Psoas muscle (tissue), 8 donors: ENCODE results near the gene FADS3. TPM values are rescaled to one million over a fixed set of nuclear protein-coding genes. Genes with fewer than 3 reads are reported as not detected.

ENCODE experiments used
- ATAC-seq, 4 donors: fragments of 200-7000 bp; cut with Tn5 transposase; one replicate each; pipeline ENCODE4 v1.9.1; 2020; ENCODE audit warnings: moderate library complexity in 3 of 4, mild to moderate bottlenecking in 2 of 4
- DNase-seq, 2 donors: peaks; one replicate each; pipeline ENCODE4 v3.0.0-alpha.2; 2020
- H3K27ac ChIP-seq: fragments of 200-600 bp; one replicate; pipeline ENCODE4 v1.8.0; 2022
- H3K27me3 ChIP-seq, 3 donors: fragments of 200-600 bp in 1 of 3; one replicate each; pipeline versions ENCODE4 v1.6.1 to v1.8.0; 2013 to 2022; ENCODE audit warnings: low read length in 2 of 3, mild to moderate bottlenecking in 2 of 3, moderate library complexity in 1 of 3; ENCODE audit not compliant: insufficient read depth in 3 of 3
- H3K36me3 ChIP-seq, 2 donors: fragments of 200-600 bp in 1 of 2; one replicate each; pipeline versions ENCODE4 v1.6.1 to v1.8.0; 2013 to 2022; ENCODE audit warnings: low read depth in 1 of 2, mild to moderate bottlenecking in 1 of 2, moderate library complexity in 1 of 2; ENCODE audit not compliant: insufficient read depth in 1 of 2
- H3K4me1 ChIP-seq: fragments of 200-600 bp; one replicate; pipeline ENCODE4 v1.8.0; 2022
- H3K4me3 ChIP-seq: fragments of 200-600 bp; one replicate; pipeline ENCODE4 v1.8.0; 2022; ENCODE audit warnings: mild to moderate bottlenecking
- H3K9me3 ChIP-seq: fragments of 200-600 bp; one replicate; pipeline ENCODE4 v1.8.0; 2022
- CTCF ChIP-seq: fragments of 200-600 bp; IDR thresholded peaks from one replicate; pipeline ENCODE4 v1.8.0; 2022; ENCODE audit warnings: antibody characterized with exemption
- WGBS, 3 donors: extraction: QIAGEN DNeasy Blood & Tissue Kit; methylation state at CpG; one replicate each; pipeline versions ENCODE4 v1.1.6 to v1.1.7; 2013; 5-methylcytosine and 5-hydroxymethylcytosine counted together
- intact Hi-C, 2 donors: fragments of 100-400 bp; cut with DNase I; formaldehyde crosslinking; loops; one replicate each; pipeline versions ENCODE4 v1.11.0 to v1.14.2; 2022
- polyA plus RNA-seq, 3 donors: library from polyadenylated mRNA; stranded (reverse); fragments of 200-250 nt; gene quantifications; one replicate each; pipeline ENCODE4 v1.2.3, GENCODE V29; 2013
- total RNA-seq, 4 donors: library from RNA; stranded (reverse); fragmentation: NEBNext Ultra II Directional in 2 of 4; extraction: Animal tissue kit (Norgen Biotek cat#: 25700) in 2 of 4; gene quantifications; one replicate each; pipeline versions ENCODE4 v1.2.1 to v1.2.4, GENCODE V29; 2021 to 2023
- donor health status: healthy with polysubstance abuse.
- donor health status: DM: no; HTN: no; CAD: no; lungs with moderate emphysema.
- donor health status: Bipolar disorder and iron deficiency.
- donor health status: healthy.
- donor health status: DM: yes; HTN: yes; CAD: no.
- donor health status: DM: no; HTN: no; CAD: no.
- donor health status: DM: no; HTN: no; CAD: no.
- donor health status: DM: yes; HTN: yes; CAD: no.

FADS3 gene
- total and polyA plus RNA-seq, 7 donors = 26.5 to 392 (median 53.9) TPM

- no peaks in the 10 kb centered on the region for H3K9me3 ChIP-seq
- ATAC-seq (no peak), DNase-seq (no peak)
- intact Hi-C loops = no loop called here
- H3K27ac ChIP-seq = no peak overlapping the region
- H3K4me1 ChIP-seq = no peaks in the 10 kb centered on the region
- WGBS, 3 donors = 82 to 89% (median 88%) methylated on average over 18 of the region's 18 CpGs
- no peak overlapping the region for H3K4me3 ChIP-seq
- H3K36me3 ChIP-seq = no peaks in the 10 kb centered on the region
- TF ChIP-seq CTCF = no peak
- peaks cover 0 to 12% (median 0%) of the 10 kb centered on the region in 3 donors for H3K27me3 ChIP-seq
These were observed 43.3 kb downstream of the FADS3 start for GRCh38 chr11:61847914-61848581.

- intact Hi-C loops = no loop called here
- DNase-seq (no peak), ATAC-seq (peak in 2 of 4 donors; percentile 38 to 41)
- 57 to 67% (median 60%) methylated on average over 10 of the region's 10 CpGs for WGBS, 3 donors
- H3K27ac ChIP-seq = no peak overlapping the region
- H3K4me1 ChIP-seq = no peaks in the 10 kb centered on the region
- peaks cover 0 to 6% (median 0%) of the 10 kb centered on the region in 3 donors for H3K27me3 ChIP-seq
- no peaks in the 10 kb centered on the region for H3K9me3 ChIP-seq
- no peaks in the 10 kb centered on the region for H3K36me3 ChIP-seq
- H3K4me3 ChIP-seq = no peak overlapping the region
- no peak for TF ChIP-seq CTCF
These were observed 44.9 kb downstream of the FADS3 start for GRCh38 chr11:61846362-61847020.

- DNase-seq (no peak), ATAC-seq (no peak)
- intact Hi-C loops = no loop called here
- Histone ChIP-seq H3K27me3 (peaks cover 0 to 6% (median 0%) of the 10 kb centered on the region in 3 donors), H3K27ac (no peak overlapping the region), H3K4me3 (no peak overlapping the region), H3K36me3 (peaks cover 0 to 4% of the 10 kb centered on the region in 2 donors), H3K4me1 (no peaks in the 10 kb centered on the region), H3K9me3 (no peaks in the 10 kb centered on the region)
- no peak for TF ChIP-seq CTCF
- 37 to 50% (median 41%) methylated on average over 16 of the region's 16 CpGs for WGBS, 3 donors
These were observed 46.3 kb downstream of the FADS3 start for GRCh38 chr11:61844909-61845565.

GRCh38 chr11:61842528-61842820, 48.9 kb downstream of the FADS3 start:
- Histone ChIP-seq H3K4me1 (no peaks in the 10 kb centered on the region), H3K27ac (no peak overlapping the region), H3K36me3 (peaks cover 0 to 4% of the 10 kb centered on the region in 2 donors), H3K27me3 (no peaks in the 10 kb centered on the region), H3K4me3 (no peak overlapping the region), H3K9me3 (no peaks in the 10 kb centered on the region)
- DNase-seq (no peak), ATAC-seq (no peak)
- no peak for TF ChIP-seq CTCF
- WGBS, 3 donors = 86 to 95% (median 87%) methylated on average over 7 of the region's 7 CpGs
- intact Hi-C loops = no loop called here
